Natural killer cell (primary cell): ENCODE results near the gene TUBA4A. TPM values are rescaled to one million over a fixed set of nuclear protein-coding genes. Genes with fewer than 3 reads are reported as not detected.

Experiments used
- ATAC-seq, 3 donors: fragments of 150-1000 bp in 2 of 3; fragments of 200-7000 bp in 1 of 3; cut with Tn5 transposase; 1 replicate in 1 of 3; 2 replicates in 2 of 3; pipeline ENCODE4 v1.10.0; 2021; ENCODE audit warnings: mild to moderate bottlenecking in 2 of 3, moderate library complexity in 2 of 3
- DNase-seq, 2 donors: peaks; one replicate each; pipeline versions ENCODE4 v3.0.0 to v3.0.0-alpha.2; 2013 to 2021; ENCODE audit warnings: mixed read lengths in 1 of 2
- H3K27ac ChIP-seq: one replicate; pipeline ENCODE4 v1.5.1; 2013; ENCODE audit warnings: mild to moderate bottlenecking, low read length
- H3K27me3 ChIP-seq: one replicate; pipeline ENCODE4 v1.6.1; 2013; ENCODE audit warnings: low read length; ENCODE audit not compliant: control insufficient read depth, insufficient read depth
- H3K36me3 ChIP-seq: one replicate; pipeline ENCODE4 v1.6.1; 2013; ENCODE audit warnings: low read length; ENCODE audit not compliant: control insufficient read depth, insufficient read depth
- H3K4me1 ChIP-seq: one replicate; pipeline ENCODE4 v1.6.1; 2013; ENCODE audit warnings: low read length; ENCODE audit not compliant: control insufficient read depth, insufficient read depth
- H3K4me3 ChIP-seq: one replicate; pipeline ENCODE4 v1.5.1; 2013; ENCODE audit warnings: low read length
- H3K9me3 ChIP-seq: one replicate; pipeline ENCODE4 v1.6.1; 2013; ENCODE audit warnings: low read length; ENCODE audit not compliant: control insufficient read depth, insufficient read depth
- H3K27ac Mint-ChIP-seq, 2 donors: one replicate each; pipeline ENCODE4 v1.8.0; 2022; ENCODE audit warnings: mild to moderate bottlenecking in 2 of 2, mixed read lengths in 2 of 2, moderate library complexity in 1 of 2
- H3K27me3 Mint-ChIP-seq, 2 donors: one replicate each; pipeline ENCODE4 v1.8.0; 2022; ENCODE audit warnings: low read depth in 2 of 2, mixed read lengths in 2 of 2
- H3K36me3 Mint-ChIP-seq: one replicate; pipeline ENCODE4 v1.8.0; 2022; ENCODE audit warnings: mixed read lengths
- H3K4me1 Mint-ChIP-seq, 2 donors: one replicate each; pipeline ENCODE4 v1.8.0; 2022; ENCODE audit warnings: mixed read lengths in 2 of 2
- H3K4me3 Mint-ChIP-seq: one replicate; pipeline ENCODE4 v1.8.0; 2022; ENCODE audit warnings: mild to moderate bottlenecking, moderate library complexity, mixed read lengths
- H3K9me3 Mint-ChIP-seq, 2 donors: one replicate each; pipeline ENCODE4 v1.8.0; 2022; ENCODE audit warnings: mixed read lengths in 2 of 2
- CTCF ChIP-seq: fragments of 200-600 bp; IDR thresholded peaks from one replicate; pipeline ENCODE4 v1.8.0; 2022; ENCODE audit warnings: antibody characterized with exemption
- WGBS: methylation state at CpG from one replicate; pipeline ENCODE4 v1.1.7; 2013; ENCODE audit warnings: missing lambda C conversion rate; ENCODE audit not compliant: insufficient coverage; 5-methylcytosine and 5-hydroxymethylcytosine counted together
- intact Hi-C: fragments of 100-400 bp; cut with micrococcal nuclease; formaldehyde crosslinking; loops from one replicate; pipeline ENCODE4 v1.14.2; 2022
- total RNA-seq, 4 donors: library from RNA; stranded (reverse); fragments of 120-200 nt in 1 of 4; gene quantifications; one replicate each; pipeline versions ENCODE4 v1.2.3 to v1.2.4, GENCODE V29; 2013 to 2022

TUBA4A gene
- total RNA-seq, result 100 to 1,000 TPM; 145 to 188 (median 146) TPM
- total RNA-seq (2013), result 116 TPM

- WGBS, result under 1% methylated on average over 76 of the region's 76 CpGs
- peaks cover 29 to 48% of the 10 kb centered on the region in 2 donors for H3K4me1 Mint-ChIP-seq
Observed at GRCh38 chr2:219253753-219254589, at the start of gene TUBA4A. Gene TUBA4A, minus strand, starts transcription at chr2:219253918. Its CDS starts 60 bp downstream, at chr2:219253858.

GRCh38 chr2:219302412-219302968 lies 48.8 kb upstream of the TUBA4A start:
- 74% methylated on average over 11 of the region's 11 CpGs for whole genome bisulfite sequencing

More at GRCh38 chr2:219253753-219254589, at the start of gene TUBA4A:
- no peaks in the 10 kb centered on the region for H3K9me3 ChIP-seq
- peaks cover 50% of the 10 kb centered on the region for H3K4me1 ChIP-seq
- no peaks in the 10 kb centered on the region for H3K27me3 ChIP-seq
- ATAC-seq, result peak; percentile 78 to 92 (median 86)
- peaks cover 0 to 3% of the 10 kb centered on the region in 2 donors for H3K27me3 Mint-ChIP-seq
- peak within 1 kb of the TSS; percentile 97 for H3K27ac ChIP-seq
- intact Hi-C loops, result loop anchor here (1.0 to 2.0 kb wide), 8 partner anchors 9 to 133 kb away; partner anchors contain the start of genes ANKZF1, ATG9A, CNPPD1 and DNAJB2
- DNase-seq, result peak; percentile 91 to 95
- no peaks in the 10 kb centered on the region for H3K36me3 Mint-ChIP-seq
- no peak for TF ChIP-seq CTCF
- H3K36me3 ChIP-seq, result peaks cover 28% of the 10 kb centered on the region
- peak within 1 kb of the TSS; percentile 93 for H3K4me3 ChIP-seq
- H3K27ac Mint-ChIP-seq, result peak within 1 kb of the TSS; percentile 86 to 98
- peak within 1 kb of the TSS; percentile 88 for H3K4me3 Mint-ChIP-seq
- no peaks in the 10 kb centered on the region for H3K9me3 Mint-ChIP-seq

GRCh38 chr2:219300022-219300421 lies 46.3 kb upstream of the TUBA4A start:
- H3K4me3 Mint-ChIP-seq, result no peak overlapping the region
- peaks cover 0 to 3% of the 10 kb centered on the region in 2 donors for H3K4me1 Mint-ChIP-seq
- no peak overlapping the region for H3K27ac Mint-ChIP-seq
- Histone ChIP-seq H3K27me3 (peaks cover 12% of the 10 kb centered on the region), H3K27ac (no peak overlapping the region), H3K9me3 (no peaks in the 10 kb centered on the region), H3K4me1 (peaks cover 8% of the 10 kb centered on the region), H3K36me3 (no peaks in the 10 kb centered on the region), H3K4me3 (no peak overlapping the region)
- ATAC-seq, result no peak
- no peaks in the 10 kb centered on the region for H3K9me3 Mint-ChIP-seq
- DNase-seq, result no peak
- intact Hi-C loops, result no loop called here
- 78% methylated on average over 5 of the region's 5 CpGs for WGBS
- no peak for TF ChIP-seq CTCF
- H3K36me3 Mint-ChIP-seq, result no peaks in the 10 kb centered on the region
- peaks cover 22 to 24% of the 10 kb centered on the region in 2 donors for H3K27me3 Mint-ChIP-seq

More at GRCh38 chr2:219302412-219302968, 48.8 kb upstream of the TUBA4A start:
- no peaks in the 10 kb centered on the region for H3K9me3 ChIP-seq
- Mint-ChIP-seq H3K36me3 (no peaks in the 10 kb centered on the region), H3K27ac (no peak overlapping the region), H3K4me1 (no peaks in the 10 kb centered on the region), H3K9me3 (no peaks in the 10 kb centered on the region), H3K27me3 (peaks cover 31 to 44% of the 10 kb centered on the region in 2 donors), H3K4me3 (no peak overlapping the region)
- H3K27ac ChIP-seq, result no peak overlapping the region
- DNase-seq (no peak), ATAC-seq (no peak)
- no peaks in the 10 kb centered on the region for H3K36me3 ChIP-seq
- no peak overlapping the region for H3K4me3 ChIP-seq
- H3K27me3 ChIP-seq, result peaks cover 14% of the 10 kb centered on the region
- no peak for TF ChIP-seq CTCF
- H3K4me1 ChIP-seq, result peaks cover 4% of the 10 kb centered on the region
- intact Hi-C loops, result no loop called here
